Measurements from ENCODE around the gene CACNB1.

CACNB1 gene

DNA sequence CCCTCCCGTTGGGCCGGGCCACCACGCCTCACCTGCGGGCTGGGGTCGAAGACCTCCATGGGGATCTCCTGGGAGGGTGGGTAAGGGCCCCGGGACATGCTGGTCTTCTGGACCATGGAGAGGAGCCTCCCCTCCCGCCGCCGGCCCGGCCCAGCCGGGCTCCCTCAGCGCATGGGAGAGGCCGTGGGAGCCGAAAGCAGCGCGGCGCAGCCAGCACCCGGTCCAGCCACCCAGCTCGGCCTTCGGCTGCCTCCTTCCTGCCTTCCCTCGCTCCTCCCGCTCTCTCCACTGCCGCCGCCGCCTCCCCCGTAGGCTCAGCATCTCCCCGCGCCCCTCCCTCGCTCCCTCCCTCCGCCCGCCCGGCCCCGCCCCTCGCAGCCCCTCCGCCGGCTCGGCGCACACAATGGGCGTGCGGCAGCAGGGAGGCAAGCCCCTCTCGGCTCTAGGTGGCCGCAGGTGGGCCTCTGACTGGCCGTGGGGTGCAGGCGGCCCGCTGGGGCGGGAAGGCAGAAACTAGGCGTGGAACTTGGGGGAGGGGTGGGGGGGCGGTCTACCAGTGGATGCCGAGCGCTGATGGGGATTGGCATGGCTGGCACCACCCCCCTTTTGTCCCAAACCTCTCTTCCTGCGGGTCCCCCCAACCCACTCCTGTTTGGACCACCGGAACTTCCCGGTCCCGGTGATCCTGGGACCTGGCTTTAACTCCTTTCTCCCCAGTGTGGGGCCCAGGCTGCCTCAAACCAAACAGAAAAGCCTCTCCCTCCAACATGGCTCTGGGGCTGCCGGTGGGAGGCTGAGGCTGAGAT is at the start of gene CACNB1:
CACNB1 (minus strand) TSS at position 290 of the 806 bp plus-strand sequence; CDS start at position 116, 174 bp downstream.
- peak; percentile 66 for DNase-seq (ENCODE audit: low spot score)

DNA sequence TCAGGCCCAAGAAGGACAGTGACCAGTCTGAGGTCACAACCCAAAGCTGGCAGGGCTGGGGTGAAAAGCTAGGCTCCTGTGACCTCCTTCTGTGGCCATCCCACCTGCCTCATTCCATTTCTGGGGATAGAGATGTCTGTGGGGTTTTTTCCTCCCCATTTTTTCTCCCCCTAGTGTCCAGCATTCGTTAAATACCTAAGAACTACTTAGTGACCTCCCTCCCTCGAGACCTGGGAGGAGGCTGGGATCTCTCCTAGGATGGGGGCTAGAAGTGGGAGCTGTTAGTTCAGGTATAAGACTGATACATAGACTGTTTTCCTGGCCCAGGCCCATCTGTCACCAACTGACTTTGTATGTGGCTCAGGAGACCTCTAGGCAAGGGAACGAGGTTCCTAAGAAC is 48.8 kb upstream of the CACNB1 start:
- no peak for DNase-seq (ENCODE audit: low spot score)

DNA sequence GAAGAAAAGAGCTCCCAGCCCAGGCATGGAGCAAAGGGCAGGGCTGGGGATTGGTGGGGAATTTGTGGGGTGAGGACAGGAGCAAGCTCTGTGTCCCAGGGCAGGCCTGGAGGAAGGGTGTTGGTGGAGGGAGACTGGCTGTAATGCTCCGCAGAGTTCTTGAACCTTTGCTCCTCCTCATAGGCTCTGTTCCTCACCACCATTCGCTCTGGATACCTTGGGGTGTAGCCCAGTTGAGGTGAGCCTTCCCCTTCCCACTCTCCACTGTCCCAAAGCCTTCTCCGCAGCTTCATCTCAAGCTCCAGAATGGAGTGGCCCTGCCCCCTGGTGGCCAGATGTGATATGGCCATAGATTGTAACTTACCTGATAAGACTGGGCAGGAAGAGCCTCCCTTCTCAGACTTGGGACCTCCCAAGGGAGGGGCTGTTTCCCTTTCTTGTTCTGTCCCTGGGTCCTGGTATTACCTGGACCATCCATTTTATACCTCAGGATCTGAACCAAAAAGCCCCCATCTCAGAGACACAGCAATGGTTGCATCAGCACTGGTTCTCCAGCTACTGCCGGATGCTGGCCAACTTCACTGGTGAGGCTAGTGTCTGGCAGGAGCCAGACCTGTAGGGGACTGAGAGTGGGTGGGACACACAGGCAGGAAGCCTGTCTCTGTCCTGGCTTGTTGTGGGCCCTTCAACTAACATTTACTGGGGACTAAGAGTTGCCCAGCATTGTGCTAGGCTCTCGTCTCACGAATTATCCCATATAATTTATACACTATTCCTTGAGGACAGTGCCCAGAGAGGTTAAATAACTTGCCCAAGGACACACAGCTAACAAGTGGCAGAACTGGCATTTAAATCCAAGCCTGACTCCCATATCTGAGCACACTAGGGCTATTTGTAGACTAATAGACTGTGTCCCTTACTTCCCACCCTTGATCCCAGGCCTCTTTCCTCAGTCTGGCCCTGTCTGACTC is 47.4 kb upstream of the CACNB1 start:
- peak; percentile 69 for DNase-seq (ENCODE audit: low spot score)

DNA sequence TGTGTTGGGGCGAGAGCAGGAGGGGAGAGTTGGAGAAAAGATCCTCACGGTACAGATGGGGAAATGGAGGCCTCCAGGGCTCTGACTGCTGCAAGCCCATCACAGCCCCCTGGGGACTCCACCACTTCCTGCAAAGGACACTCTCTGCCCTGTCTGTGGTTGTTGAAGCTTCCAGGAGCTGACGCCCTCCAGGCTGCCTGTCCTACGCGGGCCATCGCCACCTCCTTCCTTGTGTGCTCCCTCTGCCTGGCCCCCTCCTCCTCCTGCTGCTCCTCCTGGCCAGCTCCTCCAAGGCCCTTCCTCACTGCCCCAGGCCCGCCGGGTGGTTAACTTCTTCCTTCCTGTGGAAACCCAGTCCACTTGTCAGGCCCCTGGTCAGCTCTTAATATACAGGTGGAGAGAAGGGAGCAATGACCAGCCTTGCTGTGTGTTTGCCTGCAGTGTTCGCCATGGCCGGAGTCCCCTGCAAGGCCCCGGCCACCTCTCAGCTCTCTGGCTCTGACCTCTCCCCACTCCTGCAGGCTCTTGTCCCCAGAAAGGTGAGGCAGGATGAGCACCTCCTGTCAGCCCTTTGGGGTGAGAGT is 46.6 kb upstream of the CACNB1 start:
- DNase-seq (ENCODE audit: low spot score), result no peak

DNA sequence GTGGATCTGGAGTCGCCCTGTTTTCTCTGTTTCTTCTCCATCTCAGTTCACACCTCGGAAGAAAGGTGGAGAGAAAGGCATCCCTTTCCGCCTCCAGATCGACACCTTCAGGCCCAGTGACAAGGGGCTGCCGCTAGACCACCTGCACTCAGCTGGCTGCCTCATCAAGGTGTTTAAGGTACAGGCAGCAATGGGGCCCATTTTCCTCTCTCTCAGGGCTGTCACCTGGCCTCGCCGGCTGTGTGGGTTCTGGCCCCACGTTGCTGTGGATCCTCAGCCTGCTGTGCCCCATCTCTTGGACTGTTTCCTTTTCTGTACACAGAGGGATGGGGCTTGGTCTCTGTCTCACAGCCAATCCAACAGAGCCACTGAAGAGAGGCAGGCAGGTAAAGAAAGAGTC is 45.7 kb upstream of the CACNB1 start:
- no peak for DNase-seq (ENCODE audit: low spot score)

DNA sequence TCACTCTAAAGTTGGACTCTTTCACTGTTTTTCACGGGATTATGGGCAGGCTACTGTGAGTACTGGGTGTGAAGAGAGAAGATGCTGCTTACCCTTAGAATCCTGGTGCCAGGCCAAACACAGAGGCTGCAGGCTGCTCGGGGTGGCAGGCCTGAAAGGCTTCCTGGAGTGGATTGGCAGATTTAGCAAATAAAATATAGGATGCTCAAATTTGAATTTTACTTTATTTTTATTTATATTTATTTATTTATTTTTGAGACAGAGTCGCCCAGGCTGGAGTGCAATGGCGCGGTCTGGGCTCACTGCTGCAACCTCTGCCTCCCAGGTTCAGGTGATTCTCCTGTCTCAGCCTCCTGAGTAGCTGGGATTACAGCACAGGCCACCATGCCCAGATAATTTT is 43.2 kb upstream of the CACNB1 start:
- DNase-seq (ENCODE audit: low spot score), result no peak

DNA sequence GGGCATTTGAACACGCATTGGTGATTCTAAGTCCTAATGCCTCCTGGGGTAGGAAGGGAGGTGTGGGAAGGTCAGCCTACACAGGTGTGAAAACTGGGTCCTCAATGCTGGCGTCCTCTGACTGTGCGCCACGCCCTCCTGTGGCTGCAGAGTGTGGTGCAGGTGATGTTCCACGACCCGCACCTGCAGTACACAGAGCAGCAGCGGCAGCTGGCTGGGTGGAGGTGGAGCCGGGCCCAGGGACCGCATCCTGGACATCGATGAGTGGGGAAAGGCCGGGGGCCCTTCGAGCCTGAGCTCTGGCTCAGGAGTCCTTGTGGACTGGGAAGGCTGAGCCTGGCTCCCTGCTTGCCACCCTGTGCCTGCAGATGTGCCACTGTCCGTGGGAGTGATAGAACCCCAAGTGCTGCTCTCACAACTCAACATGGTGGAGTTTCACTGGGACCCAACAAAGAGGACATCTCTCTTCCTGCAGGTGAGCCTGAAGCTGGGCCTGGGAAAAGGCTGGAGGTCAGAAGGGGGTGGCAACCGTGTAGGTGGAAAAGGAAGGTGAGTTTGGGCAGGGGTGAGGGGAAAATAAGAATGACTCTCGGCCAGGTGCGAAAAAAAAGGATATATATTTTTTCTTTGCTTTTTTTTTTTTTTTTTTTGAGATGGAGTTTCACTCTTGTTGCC is 42.3 kb upstream of the CACNB1 start:
- DNase-seq (ENCODE audit: low spot score), result no peak

DNA sequence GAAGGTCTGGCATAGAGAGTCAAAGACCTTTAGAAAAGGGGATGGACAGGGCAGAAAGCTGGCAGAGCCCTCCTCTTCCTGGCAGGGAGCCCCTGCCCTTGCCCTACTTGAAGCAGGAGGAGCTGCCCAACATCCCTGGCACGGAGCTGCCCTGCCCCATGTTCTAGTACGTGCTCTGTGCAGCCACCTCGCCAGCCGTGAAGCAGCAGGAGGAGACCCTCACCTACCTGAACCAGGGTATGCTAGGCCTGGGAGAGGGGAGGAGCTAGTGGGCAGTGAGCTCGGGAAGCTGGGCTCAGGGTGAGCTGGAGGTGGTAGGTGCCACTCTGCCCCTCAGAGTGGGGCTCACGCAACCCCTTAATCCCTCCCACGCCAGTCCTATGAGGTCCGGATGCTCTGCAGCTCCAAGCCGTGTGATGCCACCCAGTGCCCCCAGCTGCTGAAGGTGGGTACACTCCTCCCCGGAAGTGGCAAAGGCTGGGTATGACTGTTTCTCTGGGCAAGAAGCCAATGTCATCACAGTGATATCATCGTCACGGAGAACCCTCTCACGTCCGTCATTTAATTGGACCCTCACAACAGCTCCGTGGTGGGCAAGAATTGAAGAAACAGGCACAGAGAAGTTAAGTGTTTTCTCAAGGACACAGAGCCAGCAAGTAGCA is 41.0 kb upstream of the CACNB1 start:
- DNase-seq (ENCODE audit: low spot score), result no peak

DNA sequence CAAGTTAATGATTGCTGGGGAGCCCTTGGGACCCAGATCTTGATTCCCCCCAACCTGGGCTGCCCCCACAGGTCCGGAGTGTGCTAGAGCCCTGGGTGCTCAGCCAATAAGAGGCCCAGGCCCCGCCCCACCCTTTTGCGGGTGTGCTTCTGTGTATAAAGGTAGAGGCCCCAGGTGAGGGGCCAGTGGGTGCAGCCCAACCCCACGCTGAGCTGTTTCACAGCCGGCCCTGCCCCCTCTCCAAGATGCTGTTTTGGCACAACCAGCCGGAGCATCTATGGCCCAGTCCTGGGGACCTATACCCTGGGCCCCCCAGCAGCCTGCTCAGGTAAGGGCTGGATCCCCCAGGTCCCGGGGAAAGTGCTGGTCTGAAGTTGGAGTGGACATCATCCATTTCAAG is 40.1 kb upstream of the CACNB1 start:
- DNase-seq (ENCODE audit: low spot score), result no peak

DNA sequence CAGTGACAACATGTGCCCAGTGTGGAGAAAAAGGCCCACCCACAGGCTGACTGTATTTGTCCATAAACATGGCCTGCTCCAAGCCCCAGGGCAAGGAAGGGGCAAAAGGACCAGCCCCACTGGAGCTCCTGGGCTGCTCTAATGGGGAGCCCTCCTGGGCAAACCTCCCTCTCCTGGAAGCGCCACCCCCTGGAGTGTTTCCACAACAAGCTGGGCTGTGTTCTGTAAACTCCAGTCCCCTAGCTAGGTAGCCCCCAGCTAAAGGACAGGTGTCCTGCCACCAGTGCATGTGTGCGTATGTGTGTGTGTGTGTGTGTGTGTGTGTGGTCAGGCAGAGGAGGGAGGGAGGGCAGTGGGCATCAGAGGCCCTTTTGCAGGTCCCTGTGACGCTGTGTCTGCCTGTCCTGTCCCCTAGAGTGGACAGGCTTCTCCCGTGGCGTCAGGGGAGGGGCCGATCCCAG is 39.5 kb upstream of the CACNB1 start:
- DNase-seq (ENCODE audit: low spot score), result no peak

DNA sequence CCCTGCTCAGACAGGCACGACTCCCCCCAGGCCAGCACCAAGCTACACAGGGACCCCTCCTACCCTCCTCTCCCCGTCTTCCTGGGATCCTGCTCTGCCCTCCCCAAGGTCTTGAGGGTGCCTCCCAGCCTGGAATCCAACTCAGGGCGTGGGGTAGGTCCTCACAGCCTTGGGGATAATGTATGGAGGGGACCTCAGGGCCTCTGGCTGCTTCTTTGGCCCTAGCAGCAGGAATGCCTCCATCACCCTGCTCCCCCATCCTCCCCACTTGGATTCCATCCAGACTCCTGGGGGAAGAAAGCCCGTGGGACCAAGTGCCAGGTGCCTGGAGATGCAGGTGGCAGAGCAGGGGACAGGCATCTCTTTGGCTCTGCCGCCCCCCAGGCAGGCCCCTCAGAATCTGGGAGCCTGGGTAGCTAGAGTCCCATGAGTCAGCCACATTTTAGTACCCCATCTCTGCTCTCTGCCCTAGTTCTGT is 39.0 kb upstream of the CACNB1 start:
- DNase-seq (ENCODE audit: low spot score), result no peak

DNA sequence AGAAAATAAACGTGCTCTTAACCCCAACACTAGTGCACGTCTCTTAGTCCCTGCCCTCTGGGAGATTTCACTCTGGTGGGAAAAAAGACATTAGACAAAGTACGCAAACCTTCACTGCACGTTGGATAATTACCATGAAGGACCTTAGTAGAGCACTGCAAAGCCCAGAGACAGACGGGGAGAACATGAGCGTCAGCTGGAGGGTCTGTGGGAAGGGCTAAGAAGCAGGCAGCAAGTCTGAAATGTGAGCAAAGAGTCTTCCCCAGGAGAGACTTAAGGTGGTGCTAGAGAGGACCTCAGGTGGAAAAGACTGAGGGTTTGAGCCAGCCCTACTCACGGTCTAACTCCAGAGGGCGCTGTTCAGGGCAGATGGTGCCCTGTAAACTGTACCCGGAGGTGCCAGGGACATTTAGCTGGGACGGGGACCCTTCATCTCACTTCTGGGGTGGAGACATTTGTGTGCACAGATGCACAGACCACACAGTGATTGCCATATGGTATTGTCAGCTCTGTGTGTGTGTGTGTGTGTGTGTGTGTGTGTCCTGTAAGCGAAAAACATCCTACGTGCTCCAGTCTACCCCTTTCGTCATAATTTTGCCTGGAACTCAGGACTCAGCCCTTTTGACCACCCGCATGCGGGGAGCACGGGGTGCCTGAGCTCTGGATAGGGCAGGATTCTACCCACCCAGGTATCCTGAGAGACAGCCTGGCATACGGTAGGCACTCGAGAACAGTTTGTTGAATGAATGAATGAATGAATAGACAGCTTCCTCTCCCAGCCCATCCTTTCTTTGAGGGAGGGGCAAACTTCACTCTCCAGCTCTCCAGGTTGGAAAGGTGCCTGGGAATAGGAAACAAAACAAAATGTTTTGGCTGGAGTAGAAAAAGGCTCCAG is 38.3 kb upstream of the CACNB1 start:
- DNase-seq (ENCODE audit: low spot score), result no peak

DNA sequence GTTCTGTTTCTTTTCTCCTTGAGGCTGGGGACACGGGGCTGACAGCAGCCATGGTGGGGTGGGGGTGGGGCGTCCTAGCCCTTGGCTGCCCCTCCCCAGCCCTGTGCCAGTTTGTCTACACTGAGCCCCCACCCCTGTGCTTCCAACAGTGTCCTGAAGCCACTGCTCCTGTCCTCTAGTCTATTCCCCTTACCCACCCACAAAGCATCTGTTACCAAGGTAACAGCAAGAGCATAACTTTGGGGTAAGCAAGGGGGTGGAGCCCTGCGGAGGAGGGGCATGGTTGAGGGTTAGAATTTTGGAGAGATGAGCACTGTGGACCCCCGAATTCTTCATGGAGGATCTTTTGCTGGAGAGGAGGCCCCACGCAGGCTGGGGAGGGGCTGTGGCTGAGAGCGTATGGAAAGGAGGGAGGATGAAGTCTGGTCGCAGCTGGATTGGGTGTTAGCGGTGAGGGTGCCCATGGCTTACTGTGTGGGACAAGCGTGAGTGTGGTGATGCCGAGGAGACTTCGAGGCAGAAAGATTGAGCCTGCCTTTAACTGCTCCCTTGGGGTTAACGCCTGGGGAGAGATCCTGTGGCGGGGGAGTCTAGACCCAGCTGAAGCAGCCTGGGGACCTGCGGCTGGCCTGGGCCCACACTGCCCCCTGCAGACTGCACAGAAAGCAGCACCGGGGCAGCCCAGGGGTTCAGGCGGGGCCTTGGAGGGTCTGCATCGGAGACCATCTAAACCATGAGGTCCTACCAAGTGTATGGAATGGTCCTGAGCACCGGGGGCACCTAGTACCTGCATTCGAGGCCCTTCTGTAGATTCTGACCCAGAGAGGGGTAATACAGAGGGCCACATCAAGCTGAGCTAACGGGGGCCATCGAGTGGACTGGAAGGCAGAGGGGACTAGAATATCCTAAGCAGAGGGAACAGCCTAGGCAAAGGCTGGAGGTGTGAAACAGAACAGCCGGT is 34.4 kb upstream of the CACNB1 start:
- DNase-seq (ENCODE audit: low spot score), result no peak

DNA sequence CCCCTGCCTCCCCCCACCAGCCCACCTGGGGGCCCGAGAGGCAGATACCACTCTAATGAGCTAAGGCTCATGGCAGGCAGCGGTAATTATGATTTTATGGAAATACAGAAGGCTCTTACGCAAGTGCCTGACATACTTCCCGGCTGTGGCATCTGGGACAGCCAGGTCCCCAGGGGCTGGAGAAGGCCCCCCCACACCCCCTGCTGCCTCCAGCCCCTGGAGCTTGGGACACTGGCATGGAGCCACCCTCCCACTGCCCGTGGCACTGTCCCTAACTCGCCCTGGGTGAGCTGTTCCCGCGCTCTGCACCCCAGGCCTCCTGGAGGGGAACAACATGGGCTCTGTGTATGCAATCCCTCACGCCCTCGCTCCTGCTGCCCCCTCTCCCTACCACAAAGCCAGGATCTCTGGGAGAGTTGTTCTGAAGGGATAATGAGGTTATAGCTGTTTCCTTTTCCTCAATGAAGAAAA is 33.7 kb upstream of the CACNB1 start:
- no peak for DNase-seq (ENCODE audit: low spot score)

DNA sequence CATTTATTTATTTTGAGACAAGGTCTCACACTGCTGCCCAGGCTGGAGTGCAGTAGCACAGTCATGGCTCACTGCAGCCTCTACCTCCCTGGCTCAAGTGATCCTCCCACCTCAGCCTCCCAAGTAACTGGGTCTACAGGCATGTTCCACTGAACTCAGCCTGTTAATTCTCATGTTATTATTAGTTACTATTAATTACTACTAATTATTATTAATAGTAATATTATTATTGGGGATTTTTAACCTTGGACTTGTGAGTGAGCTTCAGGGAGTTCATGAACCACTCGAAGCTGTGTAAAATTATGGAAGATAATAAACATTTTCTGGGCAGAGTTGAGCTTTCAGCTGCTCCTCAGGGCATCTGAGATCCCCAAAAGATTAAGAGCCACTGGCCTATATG is 32.9 kb upstream of the CACNB1 start:
- no peak for DNase-seq (ENCODE audit: low spot score)

DNA sequence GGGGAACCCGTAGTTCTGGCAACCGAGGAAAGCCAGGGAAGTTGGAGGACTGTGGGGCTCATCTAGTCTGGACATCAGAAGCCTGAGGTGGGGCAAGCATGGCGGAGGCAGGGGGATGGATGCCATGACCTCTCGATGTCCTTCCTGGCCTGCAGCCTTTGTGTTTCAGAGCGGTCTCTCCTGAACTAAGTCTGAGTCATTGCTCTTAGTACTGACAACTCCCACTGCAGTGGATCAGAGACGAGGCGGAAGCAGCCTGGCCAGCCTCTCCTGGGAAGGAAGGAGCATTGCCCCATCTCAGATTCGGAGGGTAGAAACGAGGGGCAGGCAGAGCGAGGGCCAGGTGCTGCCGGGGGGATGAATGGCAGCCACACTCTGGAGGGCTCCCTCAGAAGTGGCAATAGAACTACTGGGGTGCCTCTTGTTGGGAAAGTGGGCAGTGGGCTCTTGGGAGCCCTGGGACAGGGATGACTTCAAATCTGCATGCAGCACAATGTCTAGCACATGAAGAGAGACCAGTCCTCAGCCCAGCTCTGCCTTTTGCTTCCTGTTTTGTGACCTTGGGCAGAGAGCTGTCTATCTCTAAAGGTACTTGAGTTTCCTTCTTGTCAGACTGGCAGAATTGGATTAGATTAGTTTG is 31.9 kb upstream of the CACNB1 start:
- no peak for DNase-seq (ENCODE audit: low spot score)

DNA sequence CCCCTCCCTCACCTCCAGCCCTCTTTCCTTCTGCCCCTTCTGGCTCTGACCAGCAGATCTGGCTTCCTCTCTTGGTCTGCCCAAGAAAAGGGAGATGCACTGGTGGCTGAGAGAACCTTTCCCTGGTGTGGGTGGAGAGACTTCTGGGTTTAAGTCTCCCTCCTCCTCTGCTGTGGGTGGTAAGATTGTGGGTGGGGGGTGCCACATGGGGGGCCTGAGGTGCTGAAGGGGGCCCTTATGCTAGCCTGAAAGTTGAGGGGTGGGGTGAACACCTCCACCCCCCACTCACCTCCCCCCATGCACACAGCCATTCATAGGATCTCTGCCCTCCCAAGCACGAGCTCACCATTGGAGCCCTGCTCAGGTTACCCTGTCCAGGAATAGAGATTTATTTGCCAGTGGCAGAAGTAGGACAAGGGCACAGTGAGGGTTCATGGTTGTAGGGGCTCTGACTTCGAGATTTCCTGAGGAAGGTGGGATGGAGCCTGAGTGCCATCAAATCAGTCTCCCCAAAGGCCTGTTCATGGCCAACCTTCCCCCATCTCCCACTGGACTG is 30.0 kb upstream of the CACNB1 start:
- no peak for DNase-seq (ENCODE audit: low spot score)

Data from putamen (tissue), 1 donor.